Measurements from ENCODE around the gene NEFH. TPM values are rescaled to one million over a fixed set of nuclear protein-coding genes. Genes with fewer than 3 reads are reported as not detected.

NEFH gene
- polyA plus RNA-seq, 4 donors, result 7.9 to 10.8 (median 10.5) TPM

Other genes starting within 250 kb of the NEFH start
- 10 to 100 TPM; 25.4 to 37.8 (median 27.1) TPM for gene RHBDD3, start 212.2 kb upstream of the NEFH start, polyA plus RNA-seq (ENCODE audit: insufficient read length in 4 of 4)
- 100 to 1,000 TPM; 281 to 341 (median 320) TPM for gene EWSR1, start 211.9 kb upstream of the NEFH start, polyA plus RNA-seq (ENCODE audit: insufficient read length in 4 of 4)
- 1 to 10 TPM; 6.9 to 9.3 (median 7.1) TPM for gene GAS2L1, start 173.6 kb upstream of the NEFH start, polyA plus RNA-seq (ENCODE audit: insufficient read length in 4 of 4)
- under 1 TPM in 2 of 4 donors, not detected in 2; 0.22 to 0.24 TPM for gene RASL10A, start 164.5 kb upstream of the NEFH start, polyA plus RNA-seq (ENCODE audit: insufficient read length in 4 of 4)
- 10 to 100 TPM; 41.6 to 49.7 (median 45.5) TPM for gene AP1B1, start 91.6 kb upstream of the NEFH start, polyA plus RNA-seq (ENCODE audit: insufficient read length in 4 of 4)
- gene RFPL1, start 41.6 kb upstream of the NEFH start, polyA plus RNA-seq (ENCODE audit: insufficient read length in 4 of 4), result 1 to 10 TPM; 1.2 to 1.6 (median 1.4) TPM
- 10 to 100 TPM; 20.7 to 32.4 (median 26.8) TPM for gene THOC5, start 73.5 kb downstream of the NEFH start, polyA plus RNA-seq (ENCODE audit: insufficient read length in 4 of 4)
- gene NIPSNAP1, start 100.9 kb downstream of the NEFH start, polyA plus RNA-seq (ENCODE audit: insufficient read length in 4 of 4), result 100 to 1,000 TPM; 147 to 160 (median 148) TPM
- 10 to 100 TPM; 24.3 to 30.6 (median 30.1) TPM for gene NF2, start 123.4 kb downstream of the NEFH start, polyA plus RNA-seq (ENCODE audit: insufficient read length in 4 of 4)
- under 1 TPM; 0.06 to 0.24 (median 0.14) TPM for gene CABP7, start 239.8 kb downstream of the NEFH start, polyA plus RNA-seq (ENCODE audit: insufficient read length in 4 of 4)